NCI-H345 (cell line): ENCODE measurements around the gene ICAM1.

Experiments
- DNase-seq: peaks from one replicate; lab custom pipeline; 2025; lab: John Stamatoyannopoulos, UW

The ICAM1 gene

GRCh38 chr19:10293637-10294367 is 22.9 kb downstream of the ICAM1 start:
- DNase-seq = no peak

- no peak for DNase-seq
Measured at GRCh38 chr19:10294368-10294697, 23.4 kb downstream of the ICAM1 start.

- no peak for DNase-seq
Measured at GRCh38 chr19:10295305-10295846, 24.5 kb downstream of the ICAM1 start.

GRCh38 chr19:10295847-10296591 is 25.1 kb downstream of the ICAM1 start:
- no peak for DNase-seq

- no peak for DNase-seq
Measured at GRCh38 chr19:10299545-10300458, 28.9 kb downstream of the ICAM1 start.

- no peak for DNase-seq
Measured at GRCh38 chr19:10305139-10305806, 34.4 kb downstream of the ICAM1 start.

GRCh38 chr19:10306327-10306726 is 35.4 kb downstream of the ICAM1 start:
- no peak for DNase-seq

- DNase-seq = no peak
Measured at GRCh38 chr19:10309423-10309822, 38.5 kb downstream of the ICAM1 start, which contains the start of gene ZGLP1. TSS of gene ZGLP1 (minus strand) at chr19:10309815.

GRCh38 chr19:10315335-10316214 is 44.7 kb downstream of the ICAM1 start, which contains the start of gene FDX2:
TSS of gene FDX2 (minus strand) at chr19:10316015. CDS start at chr19:10315996, 19 bp downstream.
- peak; percentile 92 for DNase-seq

GRCh38 chr19:10316229-10317044 is 45.5 kb downstream of the ICAM1 start:
- no peak for DNase-seq

- DNase-seq = no peak
Measured at GRCh38 chr19:10317045-10317856, 46.3 kb downstream of the ICAM1 start.

GRCh38 chr19:10317857-10318462 is 47.0 kb downstream of the ICAM1 start:
- DNase-seq = no peak

GRCh38 chr19:10318807-10319682 is 48.1 kb downstream of the ICAM1 start:
- no peak for DNase-seq

- no peak for DNase-seq
Measured at GRCh38 chr19:10320602-10321416, 49.9 kb downstream of the ICAM1 start.

- no peak for DNase-seq
Measured at GRCh38 chr19:10321417-10321797, 50.5 kb downstream of the ICAM1 start.
